Measurements from ENCODE around the gene KHDC4. TPM values are rescaled to one million over a fixed set of nuclear protein-coding genes. Genes with fewer than 3 reads are reported as not detected.
A peak's percentile ranks its signal among the peaks of the same experiment; 100 is the strongest.

KHDC4 gene
- total RNA-seq = 10 to 100 TPM; 13.4 to 25.9 TPM

- Histone ChIP-seq H3K4me3 (peak within 1 kb of the TSS; percentile 89 to 94), H3K36me3 (peaks cover 34% of the 10 kb centered on the region), H3K27ac (peak within 1 kb of the TSS; percentile 88 to 93), H3K9me3 (no peaks in the 10 kb centered on the region), H3K4me1 (peaks cover 0 to 57% of the 10 kb centered on the region in 2 donors), H3K27me3 (no peaks in the 10 kb centered on the region)
- DNase-seq (ENCODE audit: low spot score) = peak; percentile 98
- TF ChIP-seq CTCF (IDR thresholded peaks at IDR 0.05) = peak in 1 of 2 donors; percentile 47
Observed at GRCh38 chr1:155934097-155934935, at the start of gene KHDC4. TSS of gene KHDC4 (minus strand) at chr1:155934413. CDS start at chr1:155934373, 40 bp downstream.

GRCh38 chr1:155983191-155984024 is 49.2 kb upstream of the KHDC4 start:
- Histone ChIP-seq H3K4me3 (peak overlapping the region; percentile 24 to 32), H3K36me3 (no peaks in the 10 kb centered on the region), H3K27ac (peak overlapping the region; percentile 96 to 98), H3K27me3 (no peaks in the 10 kb centered on the region), H3K4me1 (peaks cover 0 to 61% of the 10 kb centered on the region in 2 donors), H3K9me3 (no peaks in the 10 kb centered on the region)
- TF ChIP-seq CTCF (IDR thresholded peaks at IDR 0.05) = no peak
- peak; percentile 87 for DNase-seq (ENCODE audit: low spot score)

GRCh38 chr1:155982106-155982505 is 47.9 kb upstream of the KHDC4 start:
- no peaks in the 10 kb centered on the region for H3K27me3 ChIP-seq
- H3K4me3 ChIP-seq = peak overlapping the region; percentile 13 to 32
- DNase-seq (ENCODE audit: low spot score) = no peak
- H3K4me1 ChIP-seq = peaks cover 0 to 66% of the 10 kb centered on the region in 2 donors
- H3K27ac ChIP-seq = peak overlapping the region; percentile 96 to 98
- no peaks in the 10 kb centered on the region for H3K9me3 ChIP-seq
- TF ChIP-seq CTCF (IDR thresholded peaks at IDR 0.05) = no peak
- no peaks in the 10 kb centered on the region for H3K36me3 ChIP-seq

- DNase-seq (ENCODE audit: low spot score) = peak; percentile 77
- Histone ChIP-seq H3K9me3 (no peaks in the 10 kb centered on the region), H3K27me3 (no peaks in the 10 kb centered on the region), H3K4me1 (peaks cover 0 to 72% of the 10 kb centered on the region in 2 donors), H3K36me3 (no peaks in the 10 kb centered on the region), H3K4me3 (peak overlapping the region; percentile 13 to 32), H3K27ac (peak overlapping the region; percentile 96 to 98)
- no peak for TF ChIP-seq CTCF (IDR thresholded peaks at IDR 0.05)
Observed at GRCh38 chr1:155981266-155982088, 47.3 kb upstream of the KHDC4 start.

GRCh38 chr1:155979597-155980343 is 45.6 kb upstream of the KHDC4 start:
- no peaks in the 10 kb centered on the region for H3K9me3 ChIP-seq
- no peak for TF ChIP-seq CTCF (IDR thresholded peaks at IDR 0.05)
- H3K4me3 ChIP-seq = peak overlapping the region; percentile 87 to 97
- H3K27ac ChIP-seq = peak overlapping the region; percentile 96 to 98
- no peaks in the 10 kb centered on the region for H3K27me3 ChIP-seq
- no peak for DNase-seq (ENCODE audit: low spot score)
- H3K4me1 ChIP-seq = peaks cover 0 to 89% of the 10 kb centered on the region in 2 donors
- no peaks in the 10 kb centered on the region for H3K36me3 ChIP-seq
